NCI-H1694 (cell line): Measurements from ENCODE around the gene LCA5.
"Not testable (repeated sequence)": the region's sequence is repeated elsewhere in the genome, so short reads cannot be mapped to it uniquely, and the experiment has no call there.

Source experiments
- DNase-seq: peaks from one replicate; lab custom pipeline; 2025; lab: John Stamatoyannopoulos, UW

Gene LCA5

DNA sequence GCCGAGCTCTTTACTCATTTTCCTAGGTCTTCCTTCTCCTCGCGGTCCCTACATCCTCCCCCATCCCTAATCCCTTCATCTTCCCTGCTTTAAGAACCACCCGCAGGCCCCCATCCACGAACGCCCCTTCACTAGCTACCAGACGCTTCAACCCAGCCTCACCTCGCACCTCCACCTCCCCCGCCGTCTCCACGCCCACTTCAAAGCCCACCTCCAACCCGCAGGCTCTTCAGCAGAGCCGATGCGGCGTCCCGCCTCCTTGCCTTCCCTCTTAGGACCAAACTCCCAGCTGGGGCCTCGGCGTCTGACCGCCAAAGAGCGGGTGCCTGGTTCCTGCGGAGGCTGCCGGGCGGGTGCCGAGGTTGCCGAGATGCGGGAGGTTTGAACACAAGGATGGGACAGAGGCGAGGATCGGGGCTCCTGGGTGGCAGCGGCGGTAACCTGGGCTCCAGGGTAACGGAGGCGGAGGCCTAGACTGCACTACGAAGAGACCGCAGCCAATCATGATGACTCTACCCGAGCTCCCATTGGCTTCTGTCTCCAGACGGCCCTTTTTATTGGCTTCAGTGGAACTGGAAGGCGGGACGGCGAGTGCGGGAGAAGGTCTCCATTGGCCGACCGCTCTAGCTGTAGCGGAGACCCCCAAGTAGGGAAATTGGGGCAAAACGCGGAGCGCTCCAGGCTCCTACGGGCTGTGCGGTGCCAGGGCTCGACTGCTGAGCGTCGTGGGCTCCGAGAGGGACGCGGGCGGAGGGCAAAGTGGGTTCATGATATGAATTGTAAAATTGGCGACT is at the start of gene LCA5:
LCA5 (minus strand) TSS at position 477 of the 794 bp plus-strand sequence. CDS start 18,536 bp downstream, outside the sequence.
- peak; percentile 96 for DNase-seq

DNA sequence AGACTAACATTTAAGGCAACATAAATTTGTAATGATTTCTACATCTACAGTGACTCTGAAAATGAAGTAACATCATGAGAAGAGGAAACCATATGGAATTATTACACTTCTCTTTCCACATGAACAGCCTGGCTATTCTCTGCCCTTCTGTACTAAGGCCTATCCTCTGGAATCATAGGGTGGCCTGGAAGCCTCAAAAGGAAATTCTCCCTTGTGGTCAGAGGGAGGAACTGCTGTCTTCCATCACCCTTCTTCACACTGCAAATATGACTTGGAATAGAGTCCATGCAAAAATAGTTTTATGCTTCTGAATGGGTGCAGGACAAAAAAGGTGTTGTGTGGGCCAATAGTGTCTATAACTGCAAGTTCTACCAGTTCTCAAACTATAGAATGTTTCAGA is 49.3 kb upstream of the LCA5 start:
- no peak for DNase-seq

DNA sequence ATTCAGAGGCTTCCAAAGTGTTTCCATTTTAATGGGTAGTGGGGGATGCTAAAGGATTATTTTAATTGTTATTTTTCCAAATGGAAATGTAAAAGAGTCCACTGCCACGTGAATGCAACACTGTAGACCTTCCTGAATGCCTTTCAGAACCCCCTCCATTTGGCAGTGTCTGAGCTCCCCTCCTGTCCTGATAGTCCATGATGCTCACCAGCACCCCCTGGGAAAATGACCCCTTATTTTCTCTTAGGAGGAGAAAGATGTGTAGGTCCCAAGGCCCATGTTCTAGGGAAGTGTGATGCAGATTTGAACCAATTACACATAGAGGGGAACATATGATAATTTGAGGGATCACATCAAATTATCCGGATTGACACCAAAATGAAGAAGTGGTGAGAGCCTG is 47.1 kb upstream of the LCA5 start:
- no peak for DNase-seq

DNA sequence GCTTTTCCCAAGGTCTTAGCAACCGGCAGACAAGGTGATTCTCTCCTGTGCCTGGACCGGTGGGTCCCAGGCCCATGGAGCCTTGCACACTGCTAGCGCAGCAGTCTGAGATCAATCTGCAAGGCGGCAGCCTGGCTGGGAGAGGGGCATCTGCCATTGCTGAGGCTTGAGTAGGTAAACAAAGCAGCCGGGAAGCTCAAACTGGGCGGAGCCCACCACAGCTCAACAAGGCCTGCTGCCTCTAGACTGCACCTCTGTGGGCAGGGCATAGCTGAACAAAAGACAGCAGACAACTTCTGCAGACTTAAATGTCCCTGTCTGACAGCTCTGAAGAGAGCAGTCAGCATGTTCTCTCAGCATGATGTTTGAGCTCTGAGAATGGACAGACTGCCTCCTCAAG is 40.7 kb upstream of the LCA5 start:
- not testable (repeated sequence) for DNase-seq

DNA sequence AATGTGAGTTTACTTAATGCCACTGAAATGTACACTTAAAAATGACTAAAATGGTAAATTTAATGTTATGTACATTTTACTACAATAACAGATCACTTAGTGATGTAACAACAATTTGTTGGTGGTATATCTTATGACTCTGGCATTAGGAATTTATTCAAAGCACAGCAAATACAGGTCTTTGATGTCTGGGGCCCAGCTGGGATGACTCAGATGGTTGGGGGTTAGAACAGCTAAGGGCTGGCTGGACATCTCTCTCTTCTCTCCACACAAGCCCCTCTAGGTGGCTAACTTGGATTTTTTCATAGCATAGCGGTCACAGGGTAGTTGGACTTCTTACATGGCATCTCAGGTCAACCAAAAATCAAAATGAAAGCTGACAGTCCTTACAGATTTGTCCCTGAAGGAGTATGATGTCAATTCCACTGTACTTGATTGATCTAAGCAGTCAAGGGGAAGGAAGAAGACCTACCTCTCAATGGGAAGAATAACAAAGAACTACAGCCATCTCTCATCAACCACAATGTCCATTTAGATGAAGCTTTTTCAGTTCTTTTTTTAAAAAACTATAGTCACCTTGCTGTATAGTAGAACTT is 37.5 kb upstream of the LCA5 start:
- DNase-seq: no peak

DNA sequence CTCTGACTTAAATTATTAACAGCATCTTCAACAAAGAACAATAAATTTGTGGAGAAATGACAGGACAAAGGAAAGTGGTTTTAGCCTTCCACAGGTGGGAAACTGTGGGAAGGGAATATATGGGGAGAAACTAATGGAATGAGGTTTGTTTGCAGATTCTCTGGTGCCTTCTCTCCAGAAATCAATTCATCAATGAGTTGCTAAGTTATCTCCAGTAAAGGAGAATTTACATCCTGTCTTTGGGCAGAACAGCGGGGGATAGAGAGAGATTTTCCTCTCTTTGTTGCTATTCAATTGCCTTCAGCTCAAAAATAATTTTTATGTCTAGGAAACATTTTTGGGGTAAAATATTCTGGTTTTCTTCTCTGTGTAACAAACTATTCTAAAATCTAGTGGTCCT is 36.9 kb upstream of the LCA5 start:
- no peak for DNase-seq

DNA sequence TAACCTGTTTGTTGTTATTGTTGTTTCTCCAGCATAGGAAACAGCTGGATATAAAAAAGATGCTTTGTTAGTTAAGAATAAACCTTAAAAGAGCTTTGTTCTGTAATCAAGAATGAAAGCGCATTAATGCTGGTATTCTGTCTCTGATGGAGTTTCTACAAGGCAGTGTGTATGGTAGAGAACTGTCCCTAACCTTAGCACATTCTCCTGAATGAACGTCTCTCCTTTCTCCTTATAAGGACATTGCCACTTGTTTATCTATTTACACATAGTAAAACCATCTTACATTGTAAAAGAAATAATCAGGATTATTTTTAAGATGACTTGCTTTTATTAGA is 33.8 kb upstream of the LCA5 start:
- no peak for DNase-seq

DNA sequence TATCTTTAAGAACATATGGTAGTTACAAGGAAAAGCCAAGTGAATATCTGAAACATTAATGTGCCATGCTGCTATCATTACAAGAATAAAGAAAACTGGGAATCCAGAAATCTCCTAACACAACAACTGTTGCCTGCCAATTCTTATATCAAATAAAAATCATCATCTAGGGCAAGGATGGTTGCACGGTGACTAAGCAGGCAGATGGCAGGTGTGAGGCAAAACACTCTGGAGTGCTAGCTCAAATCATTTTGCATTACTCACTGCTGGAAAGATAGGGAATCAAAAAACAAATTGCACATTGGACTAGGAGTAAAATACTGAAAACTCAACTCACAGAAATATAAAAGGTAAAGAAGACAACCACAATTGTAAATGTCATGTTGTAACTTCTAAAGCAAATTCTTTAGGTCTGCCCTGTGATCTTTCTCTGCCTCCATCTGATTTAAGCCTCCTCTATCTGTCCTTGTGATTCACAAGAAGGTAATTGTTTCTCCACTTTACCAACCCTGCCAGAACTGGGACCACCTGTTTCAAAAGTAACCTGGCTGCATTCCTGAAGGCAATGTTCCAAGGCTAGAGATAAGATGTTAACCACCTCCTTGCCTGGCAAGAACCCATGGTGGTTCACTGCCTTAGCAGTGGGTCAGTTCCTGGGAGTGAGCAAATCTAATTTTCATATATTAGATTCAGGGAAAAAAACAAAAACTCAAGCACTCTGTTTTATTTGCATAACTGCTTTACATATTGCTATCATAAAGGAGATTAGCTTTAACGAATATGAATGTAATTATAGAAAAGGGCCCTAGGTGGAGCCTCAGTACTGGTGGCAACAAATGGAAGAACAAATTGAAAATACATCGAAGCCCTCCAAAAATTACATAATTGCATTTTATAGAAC is 33.1 kb upstream of the LCA5 start:
- DNase-seq: peak; percentile 40

DNA sequence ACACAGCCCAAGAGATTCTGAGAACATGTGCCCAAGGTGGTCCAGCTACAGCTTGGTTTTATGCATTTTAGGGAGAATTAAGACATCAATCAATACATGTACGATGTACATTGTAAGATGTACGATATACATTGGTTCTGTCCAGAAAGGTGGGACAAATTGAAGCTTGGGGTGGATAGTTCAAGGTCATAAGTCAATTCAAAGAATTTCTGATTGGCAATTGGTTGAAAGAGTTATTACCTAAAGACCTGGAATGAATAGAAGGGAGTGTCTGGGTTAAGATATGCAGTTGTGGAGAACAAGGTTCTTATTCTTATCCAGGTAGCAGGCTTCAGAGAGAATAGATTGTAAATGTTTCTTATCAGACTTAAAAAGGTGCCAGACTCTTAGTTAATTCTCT is 31.8 kb upstream of the LCA5 start:
- DNase-seq: no peak

DNA sequence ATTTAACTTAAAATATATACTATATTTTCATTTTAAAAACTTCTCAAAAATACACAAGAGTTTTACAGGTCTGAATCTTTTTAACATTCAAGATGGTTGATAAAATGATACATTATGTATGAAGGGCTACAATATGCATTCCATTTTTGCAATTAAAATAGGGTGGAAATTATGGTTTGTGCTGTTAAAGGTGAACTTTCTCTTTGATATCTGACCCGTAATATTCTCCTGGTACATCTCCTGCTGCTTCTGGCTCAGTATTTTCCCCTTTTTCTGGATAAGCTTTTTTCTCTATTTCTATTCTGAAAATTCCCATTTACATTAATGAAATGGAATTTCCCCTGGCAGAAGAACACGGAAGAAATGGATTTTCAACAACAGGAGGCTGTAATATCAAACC is 27.4 kb upstream of the LCA5 start:
- no peak for DNase-seq

DNA sequence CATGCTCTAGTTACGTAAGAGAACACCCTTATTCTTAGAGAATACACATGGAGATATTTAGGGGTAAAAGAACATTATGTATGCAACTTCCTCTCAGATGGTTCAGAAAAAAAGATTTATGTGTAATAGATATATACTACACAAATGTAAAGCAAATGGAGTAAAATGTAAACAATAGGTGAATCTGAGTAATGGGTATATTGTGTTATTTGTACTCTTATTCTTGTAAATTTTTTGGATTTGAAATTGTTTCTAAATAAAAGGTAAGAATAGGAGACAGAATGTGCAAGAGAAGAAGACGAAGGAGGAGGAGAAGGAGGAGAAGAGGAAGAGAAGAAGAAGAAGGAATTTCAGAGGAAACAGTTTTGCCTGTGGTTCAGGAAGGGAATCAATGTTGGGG is 22.5 kb upstream of the LCA5 start:
- DNase-seq: no peak

DNA sequence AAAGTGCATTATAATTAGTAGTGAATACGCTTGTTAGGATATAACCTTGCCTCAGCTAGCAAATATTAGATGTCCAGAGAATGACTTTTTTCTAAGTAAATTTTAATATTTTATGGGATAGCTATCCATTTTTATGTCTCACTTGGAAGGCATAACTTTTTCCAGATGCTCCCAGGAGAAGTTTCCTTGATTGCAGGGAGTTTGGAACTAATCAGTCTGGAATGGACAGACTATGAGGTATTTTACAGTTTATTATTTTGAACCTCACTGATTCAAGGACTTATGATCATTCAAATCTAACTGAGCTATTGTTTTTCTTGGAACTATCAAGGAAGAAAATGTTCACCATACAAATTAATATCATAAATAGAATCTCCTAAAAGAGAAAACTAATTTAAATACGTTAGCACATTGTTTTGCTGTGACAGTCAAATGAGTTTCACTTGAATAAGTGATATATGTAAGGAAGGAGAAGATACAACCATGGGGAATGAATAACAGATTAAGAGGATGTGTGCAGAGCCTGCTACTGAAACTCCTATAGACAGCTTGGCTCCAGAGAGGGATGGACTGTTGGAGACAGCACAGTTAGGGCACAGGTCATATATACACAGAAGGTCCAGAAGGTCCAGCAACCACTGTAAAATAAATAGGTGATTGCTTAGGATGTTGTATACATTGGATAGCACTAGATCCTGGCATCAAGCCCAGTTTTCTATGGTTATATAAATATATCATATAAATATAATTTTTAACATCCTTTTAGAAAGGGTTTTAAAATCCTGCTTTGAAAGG is 20.6 kb upstream of the LCA5 start:
- DNase-seq: no peak

DNA sequence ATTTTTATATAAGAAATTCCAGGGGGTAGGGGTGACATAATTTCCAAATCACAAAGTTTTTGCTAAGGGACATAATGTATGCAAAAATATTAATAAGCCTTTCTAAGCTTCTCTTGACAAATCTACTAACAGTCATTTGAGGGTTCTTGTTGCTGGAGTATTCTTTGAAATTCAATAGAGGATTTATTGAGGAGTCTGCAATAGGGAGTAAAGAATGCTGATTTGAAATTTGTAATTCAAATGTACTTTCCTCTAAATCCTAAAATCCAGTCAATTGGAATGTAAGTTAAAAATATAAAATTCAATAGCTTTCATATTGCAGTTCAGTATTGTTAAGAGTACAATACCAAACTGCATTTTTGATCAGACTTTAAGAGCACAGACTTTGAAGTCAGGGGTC is 17.1 kb upstream of the LCA5 start:
- DNase-seq: no peak

DNA sequence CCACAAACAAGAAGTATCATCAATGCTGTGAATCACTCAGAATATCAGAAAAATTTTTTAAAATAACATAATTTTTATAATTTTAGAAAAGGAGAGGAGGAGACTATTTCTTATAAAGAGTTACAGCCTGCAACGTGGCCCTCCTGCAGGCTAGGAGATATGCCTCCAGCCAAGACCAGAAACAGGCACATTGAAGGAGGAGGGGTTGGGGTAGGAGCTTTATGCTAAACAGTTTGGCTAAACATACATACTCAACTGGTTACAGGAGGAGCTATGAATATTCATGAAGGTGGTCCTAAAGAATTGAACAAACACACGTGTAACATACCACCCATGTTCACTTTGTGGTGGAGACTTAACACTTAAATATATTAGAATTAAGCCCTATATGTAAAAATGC is 14.2 kb upstream of the LCA5 start:
- DNase-seq: no peak

DNA sequence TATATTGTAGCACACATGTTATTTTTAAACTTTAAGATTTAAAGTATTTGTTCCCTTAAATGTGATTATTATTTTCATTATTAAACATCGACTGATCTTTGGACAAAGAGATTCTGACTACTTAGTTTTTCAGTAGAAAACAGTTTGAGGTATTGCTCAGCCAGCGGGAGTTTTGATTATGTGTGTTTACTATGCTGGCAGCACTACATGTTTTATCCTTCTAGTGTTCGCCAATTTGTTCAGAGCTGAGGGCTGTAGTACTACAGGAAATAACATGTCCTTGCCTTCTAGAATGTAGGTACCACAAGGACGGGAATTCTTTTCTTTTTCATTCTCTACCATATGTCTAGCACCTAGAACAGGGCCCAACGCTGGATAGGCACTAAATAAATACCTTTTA is 11.1 kb upstream of the LCA5 start:
- DNase-seq: no peak

DNA sequence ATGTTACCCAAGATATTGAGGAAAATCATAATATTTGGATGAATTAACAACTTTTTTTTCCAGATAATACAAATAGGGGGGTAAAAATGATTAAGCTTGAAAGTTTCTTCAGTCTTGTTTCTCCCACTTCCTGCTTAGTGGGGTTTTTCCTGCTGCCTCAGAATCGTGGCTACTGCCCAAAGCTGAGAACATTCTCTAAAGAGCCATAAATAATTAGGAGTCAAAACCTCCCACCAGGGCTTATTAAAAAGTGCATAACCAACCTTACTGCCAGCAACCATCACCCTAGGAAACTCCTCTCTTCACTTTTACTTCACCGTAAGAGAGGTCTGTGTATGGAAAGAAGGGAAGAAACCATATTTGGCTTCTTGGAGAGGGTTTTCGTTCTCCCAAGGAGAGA is 9.0 kb upstream of the LCA5 start:
- DNase-seq: no peak

DNA sequence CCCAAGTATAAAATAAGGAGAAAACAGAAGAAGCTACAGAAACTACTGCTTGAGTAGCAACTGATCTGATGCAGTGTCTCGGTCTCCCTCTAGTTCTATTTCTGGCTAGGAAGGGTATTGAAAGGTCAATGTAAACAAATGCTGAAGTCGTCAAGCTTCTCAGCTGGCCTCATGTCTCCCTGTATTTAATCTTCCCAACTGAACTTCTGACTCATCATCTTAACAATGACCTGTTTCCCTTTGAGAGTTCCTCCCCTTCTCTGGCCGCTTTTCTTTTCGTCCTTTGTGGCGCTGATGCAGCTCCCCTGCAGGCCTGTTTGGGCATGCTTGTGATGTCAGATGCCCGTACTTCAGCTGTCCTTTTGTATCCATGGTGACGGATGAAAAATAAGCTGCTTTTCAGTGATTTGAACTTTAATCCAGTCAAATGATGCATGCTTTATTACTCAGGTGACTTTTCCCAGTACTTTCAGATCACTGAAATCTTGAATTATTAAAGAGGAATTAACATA is 7.8 kb upstream of the LCA5 start:
- peak; percentile 40 for DNase-seq

DNA sequence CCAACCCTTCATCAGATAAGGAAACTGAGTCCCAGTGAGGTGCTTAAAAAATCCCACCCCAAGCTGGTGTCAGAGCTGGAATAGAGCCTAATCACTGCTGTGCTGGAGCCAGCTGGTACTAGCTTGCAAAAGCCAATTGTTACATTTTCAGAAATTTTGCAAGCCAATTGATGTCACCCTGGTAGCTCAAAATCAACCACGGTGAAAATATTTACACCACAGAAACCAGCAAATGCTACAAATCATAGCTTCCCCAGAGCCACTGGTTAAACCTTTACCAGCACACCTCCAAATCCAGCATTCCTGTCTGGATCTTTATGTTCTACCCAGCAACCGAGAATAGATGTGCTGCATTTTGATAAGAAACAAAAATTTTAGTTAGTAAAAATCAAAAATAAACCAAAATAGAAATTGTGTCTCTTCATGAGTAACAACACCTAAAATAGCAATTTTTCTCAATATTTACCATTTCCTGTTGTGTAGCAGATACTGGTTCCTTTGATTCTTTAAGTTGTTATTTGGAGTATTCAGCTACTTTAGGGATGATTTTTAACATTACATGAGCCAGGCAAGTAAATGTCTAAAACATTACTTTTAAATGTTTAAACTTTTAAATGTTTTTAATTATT is 7.2 kb upstream of the LCA5 start:
- DNase-seq: peak; percentile 14

DNA sequence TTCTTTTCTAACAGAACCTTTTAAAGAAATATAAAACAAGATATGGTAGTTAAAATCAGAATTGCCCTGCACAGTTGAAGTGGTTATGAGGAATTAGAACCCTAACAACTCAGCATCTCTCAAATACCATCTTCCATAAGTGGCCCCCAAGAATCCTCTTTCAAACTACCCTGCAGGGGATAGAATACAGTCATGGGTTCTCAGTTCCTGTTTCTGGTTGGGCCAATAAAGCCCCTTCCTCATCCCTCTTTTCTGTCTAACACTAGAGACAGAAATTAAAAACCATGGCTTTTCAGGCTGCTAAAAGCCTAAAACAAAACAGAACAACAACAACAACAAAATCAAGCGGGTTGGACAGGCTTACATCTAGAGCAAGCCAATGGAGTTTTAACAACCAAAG is 6.7 kb upstream of the LCA5 start:
- DNase-seq: no peak

DNA sequence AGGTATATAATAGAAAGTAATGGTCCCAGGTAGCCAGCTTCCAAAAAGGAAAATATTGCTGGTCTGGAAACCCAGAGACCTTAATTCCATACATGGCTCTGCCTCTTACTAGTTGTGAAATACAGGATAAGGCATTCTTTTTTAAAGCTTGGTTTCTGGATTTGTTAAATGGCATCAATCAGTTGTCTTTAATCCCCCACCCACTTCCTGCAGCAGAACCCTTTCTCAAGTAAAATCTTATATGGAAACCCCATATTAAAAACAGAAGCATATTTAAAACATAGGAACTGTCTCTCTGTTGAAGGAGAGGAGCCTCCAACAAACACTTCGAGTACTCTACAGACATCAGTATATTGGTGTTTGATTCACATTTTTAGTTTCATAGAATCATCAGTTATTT is 6.2 kb upstream of the LCA5 start:
- no peak for DNase-seq
